Peyer's patch (tissue), 4 donors: ENCODE results near the gene TENT5C. TPM values are rescaled to one million over a fixed set of nuclear protein-coding genes. Genes with fewer than 3 reads are reported as not detected.

Experiments used
- DNase-seq, 3 donors: peaks; one replicate each; pipeline ENCODE4 v3.0.0-alpha.2; 2017 to 2019
- H3K27ac ChIP-seq, 4 donors: fragments of 200-600 bp; sonication (generic); one replicate each; pipeline ENCODE4 v1.5.1; 2016 to 2019
- H3K27me3 ChIP-seq, 2 donors: fragments of 200-600 bp; sonication (generic); one replicate each; pipeline ENCODE4 v1.5.1; 2019
- H3K36me3 ChIP-seq, 3 donors: fragments of 200-600 bp; sonication (generic); one replicate each; pipeline ENCODE4 v1.5.1; 2016 to 2019
- H3K4me1 ChIP-seq, 4 donors: fragments of 200-600 bp; sonication (generic); one replicate each; pipeline ENCODE4 v1.5.1; 2016 to 2019
- H3K4me3 ChIP-seq, 4 donors: fragments of 200-600 bp; sonication (generic); 1 replicate in 3 of 4; 2 replicates in 1 of 4; pipeline ENCODE4 v1.5.1; 2016 to 2019; ENCODE audit warnings: mild to moderate bottlenecking in 1 of 4
- H3K9me3 ChIP-seq, 4 donors: fragments of 200-600 bp; sonication (generic); one replicate each; pipeline ENCODE4 v1.5.1; 2016 to 2019; ENCODE audit warnings: mild to moderate bottlenecking in 1 of 4
- POLR2A ChIP-seq, 2 donors: fragments of 450-650 bp; IDR thresholded peaks; one replicate each; pipeline ENCODE4 v1.5.1; 2017; ENCODE audit warnings: antibody characterized with exemption in 2 of 2, mild to moderate bottlenecking in 2 of 2, moderate library complexity in 2 of 2
- total RNA-seq, 4 donors: library from RNA; depleted of rRNA; stranded (reverse); fragments of >200 nt; gene quantifications; one replicate each; pipeline ENCODE4 v1.1.0, GENCODE V29; 2016
- TF ChIP-seq, protein P1 (sequence below), 6 experiments: fragments of 450-650 bp in 4 of 6; fragments of 200-600 bp in 2 of 6; sonication (generic) in 1 of 6; IDR thresholded peaks; one replicate each; pipeline ENCODE4 v1.5.1; 2017 to 2019; ENCODE audit warnings: antibody characterized with exemption in 6 of 6, mild to moderate bottlenecking in 3 of 6, moderate library complexity in 1 of 6

Gene TENT5C
- total RNA-seq, 4 donors from 2014 or later = 6.4 to 20.6 (median 12.8) TPM

DNA sequence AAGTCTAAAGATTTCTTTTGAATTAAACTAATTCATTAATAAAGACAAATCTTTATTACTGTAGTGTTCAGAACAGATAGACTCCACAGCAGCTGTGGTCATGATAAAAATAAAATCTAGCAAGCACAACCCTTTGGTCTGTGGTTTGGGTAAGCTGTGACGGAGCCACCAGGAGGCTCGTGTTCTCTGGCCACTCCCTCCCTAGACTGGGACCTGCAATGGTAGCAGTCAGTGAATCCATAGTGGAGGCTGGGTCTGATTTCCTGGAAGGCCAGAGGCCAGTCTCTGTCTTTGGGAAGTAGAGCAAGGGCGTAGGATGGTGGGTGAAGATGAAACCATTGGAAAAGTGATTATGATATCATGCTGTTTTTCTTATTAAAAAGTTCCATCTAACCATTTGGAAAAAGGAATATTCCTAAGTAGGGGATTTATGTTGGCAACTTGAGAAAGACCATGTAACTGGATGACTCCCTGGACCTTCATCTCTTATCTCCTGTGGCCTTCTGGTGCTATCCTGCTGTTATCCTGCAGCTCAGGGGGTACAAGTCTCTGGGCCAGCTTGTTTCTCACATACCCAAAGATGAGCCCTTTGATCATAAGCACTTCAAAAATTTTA is 39.0 kb downstream of the TENT5C start:
- Histone ChIP-seq H3K36me3 (no peaks in the 10 kb centered on the region), H3K4me3 (no peak overlapping the region), H3K27ac (no peak overlapping the region), H3K27me3 (no peaks in the 10 kb centered on the region), H3K9me3 (no peaks in the 10 kb centered on the region), H3K4me1 (no peaks in the 10 kb centered on the region)
- peak in 1 of 3 donors; percentile 62 for DNase-seq
- TF ChIP-seq, protein P1, sequence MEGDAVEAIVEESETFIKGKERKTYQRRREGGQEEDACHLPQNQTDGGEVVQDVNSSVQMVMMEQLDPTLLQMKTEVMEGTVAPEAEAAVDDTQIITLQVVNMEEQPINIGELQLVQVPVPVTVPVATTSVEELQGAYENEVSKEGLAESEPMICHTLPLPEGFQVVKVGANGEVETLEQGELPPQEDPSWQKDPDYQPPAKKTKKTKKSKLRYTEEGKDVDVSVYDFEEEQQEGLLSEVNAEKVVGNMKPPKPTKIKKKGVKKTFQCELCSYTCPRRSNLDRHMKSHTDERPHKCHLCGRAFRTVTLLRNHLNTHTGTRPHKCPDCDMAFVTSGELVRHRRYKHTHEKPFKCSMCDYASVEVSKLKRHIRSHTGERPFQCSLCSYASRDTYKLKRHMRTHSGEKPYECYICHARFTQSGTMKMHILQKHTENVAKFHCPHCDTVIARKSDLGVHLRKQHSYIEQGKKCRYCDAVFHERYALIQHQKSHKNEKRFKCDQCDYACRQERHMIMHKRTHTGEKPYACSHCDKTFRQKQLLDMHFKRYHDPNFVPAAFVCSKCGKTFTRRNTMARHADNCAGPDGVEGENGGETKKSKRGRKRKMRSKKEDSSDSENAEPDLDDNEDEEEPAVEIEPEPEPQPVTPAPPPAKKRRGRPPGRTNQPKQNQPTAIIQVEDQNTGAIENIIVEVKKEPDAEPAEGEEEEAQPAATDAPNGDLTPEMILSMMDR (IDR thresholded peaks at IDR 0.05) = no peak
- TF ChIP-seq POLR2A (IDR thresholded peaks at IDR 0.05) = no peak

DNA sequence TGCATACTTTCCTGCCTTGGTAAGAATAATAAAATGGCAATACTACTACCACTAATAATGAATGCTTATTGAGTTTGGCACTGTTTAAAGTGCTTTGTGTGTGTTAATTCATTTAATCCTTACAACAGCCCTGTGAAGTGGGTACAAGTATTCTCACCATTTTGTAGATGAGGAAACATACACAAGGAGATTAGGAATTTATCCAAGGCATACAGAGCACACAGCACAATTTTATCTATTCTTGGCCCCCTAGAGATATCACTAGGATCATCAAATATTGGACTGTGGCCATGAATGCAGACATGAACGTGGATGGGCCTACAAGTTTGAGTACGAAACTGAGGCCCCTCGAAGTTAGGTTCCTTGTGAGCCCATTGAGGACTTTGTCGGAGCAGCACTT is 39.5 kb downstream of the TENT5C start:
- Histone ChIP-seq H3K27me3 (no peaks in the 10 kb centered on the region), H3K36me3 (no peaks in the 10 kb centered on the region), H3K4me1 (no peaks in the 10 kb centered on the region), H3K9me3 (no peaks in the 10 kb centered on the region), H3K27ac (no peak overlapping the region), H3K4me3 (no peak overlapping the region)
- TF ChIP-seq, protein P1 (IDR thresholded peaks at IDR 0.05) = no peak
- no peak for DNase-seq

DNA sequence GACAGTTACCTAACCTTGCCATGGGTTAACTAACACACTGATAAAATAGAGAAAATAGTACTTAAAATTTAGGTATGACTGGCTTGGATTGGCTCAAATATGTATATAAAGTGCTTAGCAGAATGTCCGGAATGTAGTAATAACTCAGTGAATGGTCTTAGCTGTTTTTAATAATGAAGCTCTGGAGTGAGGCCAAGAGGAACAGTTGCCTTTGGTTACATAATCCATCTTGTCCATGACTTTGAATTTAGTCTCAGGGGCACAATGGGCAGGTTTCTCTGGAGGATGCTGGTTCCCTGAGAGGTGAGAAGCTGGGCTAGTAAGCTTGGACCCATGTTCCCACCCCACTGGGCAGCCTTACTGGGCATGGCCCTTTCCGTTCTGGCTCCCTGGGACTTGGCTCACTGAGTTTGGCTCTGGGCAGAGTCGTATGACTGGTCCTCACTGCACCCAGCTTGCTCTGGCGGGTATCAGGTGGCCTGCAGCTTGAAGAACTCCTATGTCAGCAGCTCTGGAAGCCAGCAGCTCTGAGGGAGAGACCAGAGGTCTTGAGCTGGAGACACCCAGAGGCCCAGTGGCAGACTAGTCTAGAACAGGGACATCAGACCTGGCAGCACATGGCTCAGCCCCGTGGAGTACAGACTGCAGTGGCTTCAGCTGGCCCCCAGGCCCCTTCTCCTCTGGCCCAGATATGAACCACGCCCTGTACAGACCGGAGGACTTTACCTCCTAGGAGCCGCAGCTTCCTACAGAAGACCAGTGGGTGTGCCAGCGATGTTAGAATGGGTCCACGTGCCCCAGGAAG is 40.4 kb downstream of the TENT5C start:
- no peaks in the 10 kb centered on the region for H3K9me3 ChIP-seq
- no peaks in the 10 kb centered on the region for H3K4me1 ChIP-seq
- DNase-seq = peak in 1 of 3 donors; percentile 49
- no peak overlapping the region for H3K27ac ChIP-seq
- TF ChIP-seq POLR2A (IDR thresholded peaks at IDR 0.05) = no peak
- TF ChIP-seq, protein P1 (IDR thresholded peaks at IDR 0.05) = no peak
- H3K27me3 ChIP-seq = no peaks in the 10 kb centered on the region
- H3K4me3 ChIP-seq = no peak overlapping the region
- no peaks in the 10 kb centered on the region for H3K36me3 ChIP-seq

DNA sequence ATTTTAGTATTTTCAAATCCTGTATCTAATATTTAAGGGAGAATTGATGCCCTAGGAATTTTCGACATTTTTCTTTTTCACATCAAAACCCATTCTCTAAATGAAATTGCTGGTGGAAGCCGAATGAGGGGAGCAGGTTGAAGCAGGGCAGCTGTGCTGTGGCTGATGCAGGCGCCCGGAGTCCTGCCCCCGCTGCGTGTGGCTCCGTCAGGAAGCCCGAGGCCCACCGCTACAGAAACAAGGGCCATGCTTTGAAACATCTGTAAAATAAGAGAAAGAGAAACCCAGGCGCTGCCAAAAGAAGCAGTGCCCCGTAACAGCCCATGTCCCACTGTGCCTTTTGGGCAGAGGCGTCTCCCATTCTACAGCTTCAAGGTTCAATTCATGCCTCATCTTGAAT is 41.1 kb downstream of the TENT5C start:
- TF ChIP-seq, protein P1 (IDR thresholded peaks at IDR 0.05) = no peak
- TF ChIP-seq POLR2A (IDR thresholded peaks at IDR 0.05) = no peak
- no peaks in the 10 kb centered on the region for H3K4me1 ChIP-seq
- peak in 1 of 3 donors; percentile 36 for DNase-seq
- H3K27ac ChIP-seq = no peak overlapping the region
- H3K4me3 ChIP-seq = no peak overlapping the region
- H3K27me3 ChIP-seq = no peaks in the 10 kb centered on the region
- H3K9me3 ChIP-seq = no peaks in the 10 kb centered on the region
- no peaks in the 10 kb centered on the region for H3K36me3 ChIP-seq

GRCh38 chr1:117648015-117648414 is 42.2 kb downstream of the TENT5C start:
- Histone ChIP-seq H3K4me1 (peaks cover 0 to 3% (median under 1%) of the 10 kb centered on the region in 4 donors), H3K27me3 (no peaks in the 10 kb centered on the region), H3K4me3 (no peak overlapping the region), H3K27ac (no peak overlapping the region), H3K36me3 (no peaks in the 10 kb centered on the region), H3K9me3 (no peaks in the 10 kb centered on the region)
- TF ChIP-seq POLR2A (IDR thresholded peaks at IDR 0.05) = no peak
- TF ChIP-seq, protein P1 (IDR thresholded peaks at IDR 0.05) = no peak
- DNase-seq = no peak
